Activated T-helper 2 cell treated with anti-CD3 and anti-CD28 coated beads, Interferon-gamma antibody, Interleukin-2, Interleukin-4, amounts not matched to agents 10 μg/mL and 5 μg/mL and 100 μg/mL, durations not matched to agents 14 hours and 24 hours and 36 hours (primary cell): ENCODE measurements around the gene RGS6. TPM values are rescaled to one million over a fixed set of nuclear protein-coding genes. Genes with fewer than 3 reads are reported as not detected.

Source experiments
- DNase-seq: peaks from one replicate; pipeline ENCODE4 v3.0.0; 2021; ENCODE audit warnings: low spot score
- H3K27ac Mint-ChIP-seq: one replicate; pipeline ENCODE4 v1.8.0; 2021; ENCODE audit warnings: mixed read lengths
- H3K27me3 Mint-ChIP-seq: one replicate; pipeline ENCODE4 v1.8.0; 2021; ENCODE audit warnings: low read depth, mixed read lengths
- H3K36me3 Mint-ChIP-seq: one replicate; pipeline ENCODE4 v1.8.0; 2021; ENCODE audit warnings: low read depth, mixed read lengths
- H3K4me1 Mint-ChIP-seq: one replicate; pipeline ENCODE4 v1.8.0; 2021; ENCODE audit warnings: low read depth, mixed read lengths
- H3K4me3 Mint-ChIP-seq: one replicate; pipeline ENCODE4 v1.8.0; 2021; ENCODE audit warnings: low read depth, mild to moderate bottlenecking, moderate library complexity, mixed read lengths
- H3K9me3 Mint-ChIP-seq: one replicate; pipeline ENCODE4 v1.8.0; 2021; ENCODE audit warnings: mixed read lengths
- intact Hi-C: fragments of 100-400 bp; cut with micrococcal nuclease; formaldehyde crosslinking; loops from one replicate; pipeline ENCODE4 v1.15.1; 2023
- total RNA-seq: library from RNA; stranded (reverse); gene quantifications from 2 replicates; pipeline ENCODE4 v1.2.3, GENCODE V29; 2022

The RGS6 gene
- total RNA-seq, 1 donor from 2014 or later, result 3.7 TPM

- Mint-ChIP-seq H3K4me1 (peaks cover 28% of the 10 kb centered on the region), H3K27me3 (peaks cover 50% of the 10 kb centered on the region), H3K36me3 (peaks cover 16% of the 10 kb centered on the region), H3K4me3 (no peak overlapping the region), H3K27ac (no peak overlapping the region), H3K9me3 (peaks cover 24% of the 10 kb centered on the region)
- DNase-seq, result no peak
- intact Hi-C loops, result no loop called here
Observed at GRCh38 chr14:72597252-72598233, 665.3 kb downstream of the RGS6 start.

GRCh38 chr14:72598306-72598705 is 666.1 kb downstream of the RGS6 start:
- peaks cover 21% of the 10 kb centered on the region for H3K4me1 Mint-ChIP-seq
- DNase-seq, result no peak
- H3K36me3 Mint-ChIP-seq, result peaks cover 11% of the 10 kb centered on the region
- intact Hi-C loops, result no loop called here
- H3K4me3 Mint-ChIP-seq, result no peak overlapping the region
- no peak overlapping the region for H3K27ac Mint-ChIP-seq
- H3K27me3 Mint-ChIP-seq, result peaks cover 49% of the 10 kb centered on the region
- H3K9me3 Mint-ChIP-seq, result peaks cover 19% of the 10 kb centered on the region

GRCh38 chr14:72599579-72600470 is 667.6 kb downstream of the RGS6 start:
- no peak for DNase-seq
- no peak overlapping the region for H3K27ac Mint-ChIP-seq
- peaks cover 9% of the 10 kb centered on the region for H3K9me3 Mint-ChIP-seq
- peaks cover 10% of the 10 kb centered on the region for H3K4me1 Mint-ChIP-seq
- intact Hi-C loops, result no loop called here
- H3K36me3 Mint-ChIP-seq, result peaks cover 11% of the 10 kb centered on the region
- no peak overlapping the region for H3K4me3 Mint-ChIP-seq
- peaks cover 60% of the 10 kb centered on the region for H3K27me3 Mint-ChIP-seq

- Mint-ChIP-seq H3K27me3 (peaks cover 63% of the 10 kb centered on the region), H3K9me3 (peaks cover 4% of the 10 kb centered on the region), H3K27ac (no peak overlapping the region), H3K4me1 (peaks cover 2% of the 10 kb centered on the region), H3K4me3 (no peak overlapping the region), H3K36me3 (peaks cover 6% of the 10 kb centered on the region)
- no peak for DNase-seq
- intact Hi-C loops, result no loop called here
Observed at GRCh38 chr14:72600551-72601330, 668.5 kb downstream of the RGS6 start.

- no peak for DNase-seq
- Mint-ChIP-seq H3K27me3 (peaks cover 60% of the 10 kb centered on the region), H3K4me3 (no peak overlapping the region), H3K27ac (no peak overlapping the region), H3K9me3 (no peaks in the 10 kb centered on the region), H3K36me3 (no peaks in the 10 kb centered on the region), H3K4me1 (no peaks in the 10 kb centered on the region)
- intact Hi-C loops, result no loop called here
Observed at GRCh38 chr14:72603639-72604038, 671.4 kb downstream of the RGS6 start.

- no peak for DNase-seq
- Mint-ChIP-seq H3K4me1 (no peaks in the 10 kb centered on the region), H3K27ac (no peak overlapping the region), H3K4me3 (no peak overlapping the region), H3K9me3 (no peaks in the 10 kb centered on the region), H3K27me3 (peaks cover 63% of the 10 kb centered on the region), H3K36me3 (no peaks in the 10 kb centered on the region)
- intact Hi-C loops, result no loop called here
Observed at GRCh38 chr14:72604133-72604532, 671.9 kb downstream of the RGS6 start.

- no peak overlapping the region for H3K27ac Mint-ChIP-seq
- H3K27me3 Mint-ChIP-seq, result peaks cover 66% of the 10 kb centered on the region
- intact Hi-C loops, result no loop called here
- H3K4me1 Mint-ChIP-seq, result no peaks in the 10 kb centered on the region
- no peaks in the 10 kb centered on the region for H3K36me3 Mint-ChIP-seq
- H3K9me3 Mint-ChIP-seq, result no peaks in the 10 kb centered on the region
- H3K4me3 Mint-ChIP-seq, result no peak overlapping the region
- no peak for DNase-seq
Observed at GRCh38 chr14:72605096-72605920, 673.1 kb downstream of the RGS6 start.

- Mint-ChIP-seq H3K4me1 (no peaks in the 10 kb centered on the region), H3K27ac (no peak overlapping the region), H3K27me3 (peaks cover 65% of the 10 kb centered on the region), H3K4me3 (no peak overlapping the region), H3K36me3 (no peaks in the 10 kb centered on the region), H3K9me3 (no peaks in the 10 kb centered on the region)
- DNase-seq, result no peak
- intact Hi-C loops, result no loop called here
Observed at GRCh38 chr14:72605921-72606220, 673.6 kb downstream of the RGS6 start.

GRCh38 chr14:72606879-72607278 is 674.6 kb downstream of the RGS6 start:
- Mint-ChIP-seq H3K36me3 (no peaks in the 10 kb centered on the region), H3K27me3 (peaks cover 61% of the 10 kb centered on the region), H3K27ac (no peak overlapping the region), H3K4me3 (no peak overlapping the region), H3K9me3 (no peaks in the 10 kb centered on the region), H3K4me1 (no peaks in the 10 kb centered on the region)
- intact Hi-C loops, result no loop called here
- no peak for DNase-seq

GRCh38 chr14:72607386-72608130 is 675.3 kb downstream of the RGS6 start:
- Mint-ChIP-seq H3K4me1 (no peaks in the 10 kb centered on the region), H3K27ac (no peak overlapping the region), H3K27me3 (peaks cover 63% of the 10 kb centered on the region), H3K9me3 (no peaks in the 10 kb centered on the region), H3K4me3 (no peak overlapping the region), H3K36me3 (no peaks in the 10 kb centered on the region)
- DNase-seq, result no peak
- intact Hi-C loops, result no loop called here

GRCh38 chr14:72608391-72609204 is 676.4 kb downstream of the RGS6 start:
- Mint-ChIP-seq H3K36me3 (no peaks in the 10 kb centered on the region), H3K27ac (no peak overlapping the region), H3K9me3 (no peaks in the 10 kb centered on the region), H3K4me3 (no peak overlapping the region), H3K27me3 (peaks cover 59% of the 10 kb centered on the region), H3K4me1 (no peaks in the 10 kb centered on the region)
- intact Hi-C loops, result no loop called here
- DNase-seq, result no peak
